Skeletal muscle satellite cell (primary cell): ENCODE measurements around the gene EPS15.
"Not testable (repeated sequence)": the region's sequence is repeated elsewhere in the genome, so short reads cannot be mapped to it uniquely, and the experiment has no call there.

ENCODE experiments used
- H3K27me3 ChIP-seq: 2 replicates; pipeline ENCODE4 v1.7.0; 2013; ENCODE audit warnings: low read length; ENCODE audit not compliant: control insufficient read depth, insufficient read depth
- H3K36me3 ChIP-seq: 2 replicates; pipeline ENCODE4 v1.7.0; 2013; ENCODE audit warnings: mild to moderate bottlenecking, control low read depth, low read length; ENCODE audit not compliant: insufficient read depth
- H3K4me1 ChIP-seq: 2 replicates; pipeline ENCODE4 v1.7.0; 2013; ENCODE audit warnings: low read length; ENCODE audit not compliant: control insufficient read depth, insufficient read depth
- H3K4me2 ChIP-seq: 2 replicates; pipeline ENCODE4 v1.7.0; 2013; ENCODE audit warnings: mild to moderate bottlenecking, low read length
- H3K4me3 ChIP-seq: 2 replicates; pipeline ENCODE4 v1.7.0; 2013; ENCODE audit warnings: low read length
- H3K9ac ChIP-seq: 2 replicates; pipeline ENCODE4 v1.7.0; 2013; ENCODE audit warnings: mild to moderate bottlenecking, low read depth, low read length, moderate library complexity
- H3K9me3 ChIP-seq: replicated peaks from 2 replicates; pipeline ENCODE4 v1.7.0; 2013; ENCODE audit warnings: mild to moderate bottlenecking, control low read depth, low read length

EPS15 gene

GRCh38 chr1:51462289-51462688 lies 56.8 kb downstream of the EPS15 start:
- H3K4me1 ChIP-seq, H3K9me3 ChIP-seq, H3K4me3 ChIP-seq, H3K27me3 ChIP-seq, H3K9ac ChIP-seq, H3K4me2 ChIP-seq: not testable (repeated sequence)
- peaks cover 15% of the 10 kb centered on the region for H3K36me3 ChIP-seq

DNA sequence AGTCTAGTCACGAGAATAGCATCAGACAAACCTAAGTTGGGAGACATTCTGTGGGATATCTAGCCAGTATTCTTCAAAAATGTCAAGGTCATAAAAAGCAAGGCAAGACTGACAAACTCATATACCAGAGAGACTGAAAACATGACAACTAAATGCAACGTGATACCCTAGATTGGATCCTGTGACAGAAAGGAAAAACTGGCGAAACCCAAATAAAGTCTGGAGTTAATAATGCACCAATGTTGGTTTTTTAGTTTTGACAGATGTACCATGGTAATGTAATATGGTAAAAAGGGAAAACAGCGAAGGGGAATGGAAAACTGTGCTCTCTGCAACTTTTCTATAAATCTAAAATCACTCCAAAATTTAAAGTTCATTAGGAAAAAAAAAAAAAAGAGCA lies 64.5 kb downstream of the EPS15 start:
- Histone ChIP-seq H3K9me3 (no peaks in the 10 kb centered on the region), H3K36me3 (no peaks in the 10 kb centered on the region), H3K4me2 (no peak overlapping the region), H3K9ac (no peak overlapping the region), H3K4me3 (no peak overlapping the region), H3K27me3 (no peaks in the 10 kb centered on the region), H3K4me1 (no peaks in the 10 kb centered on the region)

DNA sequence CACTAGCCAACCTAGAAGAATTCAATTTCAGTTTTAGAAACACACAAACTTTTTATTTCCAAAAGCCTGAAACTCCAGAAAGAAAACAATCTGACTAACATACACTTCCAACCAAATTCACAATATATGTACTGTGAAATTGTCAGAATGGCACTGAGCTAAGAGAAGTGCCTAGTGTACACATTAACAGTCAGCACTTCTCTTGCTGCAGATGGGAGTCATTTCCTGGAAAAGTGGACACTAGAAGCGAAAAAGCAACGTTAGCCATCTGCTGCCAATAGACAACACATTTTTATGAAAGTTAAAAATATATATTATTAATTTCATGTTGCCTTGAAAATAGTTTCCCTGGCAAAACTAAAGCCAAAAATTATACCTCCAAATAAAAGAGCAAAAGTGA lies 66.1 kb downstream of the EPS15 start:
- no peak overlapping the region for H3K4me2 ChIP-seq
- no peaks in the 10 kb centered on the region for H3K27me3 ChIP-seq
- no peaks in the 10 kb centered on the region for H3K9me3 ChIP-seq
- H3K4me1 ChIP-seq: no peaks in the 10 kb centered on the region
- H3K4me3 ChIP-seq: no peak overlapping the region
- H3K36me3 ChIP-seq: no peaks in the 10 kb centered on the region
- H3K9ac ChIP-seq: no peak overlapping the region

GRCh38 chr1:51448844-51449454 lies 70.1 kb downstream of the EPS15 start:
- not testable (repeated sequence) for H3K27me3 ChIP-seq, H3K9me3 ChIP-seq, H3K4me2 ChIP-seq, H3K4me1 ChIP-seq, H3K9ac ChIP-seq, H3K36me3 ChIP-seq, H3K4me3 ChIP-seq

DNA sequence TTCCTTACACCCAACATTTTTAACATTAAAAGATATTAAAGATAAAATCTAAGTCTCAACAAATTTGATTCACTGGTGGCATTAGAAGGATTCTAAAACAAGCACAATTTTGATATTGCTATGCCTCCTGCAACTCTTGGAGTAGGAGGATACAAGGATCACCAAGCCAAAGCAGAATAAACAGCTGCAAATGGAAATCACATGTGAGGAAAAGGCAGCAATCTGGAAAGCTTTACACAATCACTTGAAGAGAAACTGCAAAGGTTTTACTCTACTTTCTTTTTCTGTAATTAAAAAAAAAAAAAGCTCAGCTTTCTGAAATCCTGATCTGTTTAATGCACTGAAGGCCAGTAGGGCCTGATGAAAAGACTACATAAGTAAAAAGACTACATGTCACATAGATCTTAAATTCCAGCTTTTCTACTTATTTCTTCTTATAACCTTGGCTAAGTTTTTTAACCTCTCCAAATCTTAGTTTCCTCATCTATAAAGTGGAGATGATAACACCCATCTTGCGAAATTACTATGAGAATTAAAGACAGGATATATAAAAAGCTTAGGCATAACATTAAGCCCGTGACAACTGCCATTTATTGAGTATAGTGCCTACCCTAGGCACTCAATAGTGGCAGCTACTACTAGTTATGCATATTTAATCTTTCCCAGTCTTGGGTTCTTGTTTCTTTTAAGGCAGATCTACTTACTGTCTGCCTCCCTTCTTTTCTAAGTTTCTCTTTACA lies 73.5 kb downstream of the EPS15 start:
- peaks cover 7% of the 10 kb centered on the region for H3K36me3 ChIP-seq
- no peak overlapping the region for H3K4me3 ChIP-seq
- no peak overlapping the region for H3K9ac ChIP-seq
- H3K4me1 ChIP-seq: peaks cover 12% of the 10 kb centered on the region
- H3K9me3 ChIP-seq: no peaks in the 10 kb centered on the region
- no peak overlapping the region for H3K4me2 ChIP-seq
- no peaks in the 10 kb centered on the region for H3K27me3 ChIP-seq

- Histone ChIP-seq H3K9ac (no peak overlapping the region), H3K36me3 (peaks cover 12% of the 10 kb centered on the region), H3K4me1 (peaks cover 12% of the 10 kb centered on the region), H3K4me3 (no peak overlapping the region), H3K27me3 (no peaks in the 10 kb centered on the region), H3K9me3 (no peaks in the 10 kb centered on the region), H3K4me2 (no peak overlapping the region)
These were observed 74.4 kb downstream of the EPS15 start for GRCh38 chr1:51444534-51445192.

DNA sequence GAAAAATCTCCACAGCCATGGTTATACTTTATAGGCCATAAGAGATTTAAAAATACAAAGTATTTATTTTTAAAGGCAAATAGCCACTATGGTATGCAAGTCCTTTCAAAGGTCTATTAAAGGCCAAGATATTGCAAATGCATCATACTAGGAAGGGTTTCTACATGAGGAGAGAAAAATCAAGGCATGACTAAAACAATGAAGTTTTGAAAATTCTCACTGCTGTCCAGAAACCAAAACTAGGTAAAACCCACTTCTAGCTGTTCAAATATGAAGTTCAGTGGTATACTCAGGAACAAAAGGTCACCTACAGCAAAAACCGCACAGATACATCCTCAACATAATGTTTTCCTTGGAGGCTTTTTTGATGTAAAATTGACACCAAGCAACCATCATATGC lies 75.0 kb downstream of the EPS15 start:
- Histone ChIP-seq H3K27me3 (no peaks in the 10 kb centered on the region), H3K36me3 (peaks cover 16% of the 10 kb centered on the region), H3K9me3 (no peaks in the 10 kb centered on the region), H3K9ac (no peak overlapping the region), H3K4me3 (no peak overlapping the region), H3K4me1 (peaks cover 12% of the 10 kb centered on the region), H3K4me2 (no peak overlapping the region)

DNA sequence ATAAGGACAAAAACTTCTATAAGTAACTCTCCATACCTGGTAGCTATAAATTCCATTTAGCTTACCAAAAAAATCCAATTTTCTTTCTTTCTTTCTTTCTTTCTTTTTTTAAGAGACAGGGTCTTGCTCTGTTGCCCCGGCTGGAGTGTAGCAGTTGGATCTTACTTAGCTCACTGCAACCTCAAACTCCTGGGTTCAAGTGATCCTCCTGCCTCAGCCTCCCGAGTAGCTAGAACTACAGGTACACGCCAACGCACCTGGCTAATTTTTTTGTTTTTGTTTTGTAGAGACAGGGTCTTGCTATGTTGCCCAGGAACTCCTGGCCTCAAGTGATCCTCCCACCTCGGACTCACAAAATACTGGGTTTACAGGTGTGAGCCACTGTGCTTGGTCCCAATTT lies 75.5 kb downstream of the EPS15 start:
- H3K4me1 ChIP-seq: peaks cover 12% of the 10 kb centered on the region
- H3K9ac ChIP-seq: no peak overlapping the region
- H3K9me3 ChIP-seq: no peaks in the 10 kb centered on the region
- no peak overlapping the region for H3K4me3 ChIP-seq
- no peak overlapping the region for H3K4me2 ChIP-seq
- peaks cover 17% of the 10 kb centered on the region for H3K36me3 ChIP-seq
- H3K27me3 ChIP-seq: no peaks in the 10 kb centered on the region

- Histone ChIP-seq H3K27me3 (no peaks in the 10 kb centered on the region), H3K9me3 (no peaks in the 10 kb centered on the region), H3K9ac (no peak overlapping the region), H3K4me3 (no peak overlapping the region), H3K4me2 (no peak overlapping the region), H3K36me3 (peaks cover 17% of the 10 kb centered on the region), H3K4me1 (peaks cover 12% of the 10 kb centered on the region)
These were observed 76.5 kb downstream of the EPS15 start for GRCh38 chr1:51442616-51443015.

DNA sequence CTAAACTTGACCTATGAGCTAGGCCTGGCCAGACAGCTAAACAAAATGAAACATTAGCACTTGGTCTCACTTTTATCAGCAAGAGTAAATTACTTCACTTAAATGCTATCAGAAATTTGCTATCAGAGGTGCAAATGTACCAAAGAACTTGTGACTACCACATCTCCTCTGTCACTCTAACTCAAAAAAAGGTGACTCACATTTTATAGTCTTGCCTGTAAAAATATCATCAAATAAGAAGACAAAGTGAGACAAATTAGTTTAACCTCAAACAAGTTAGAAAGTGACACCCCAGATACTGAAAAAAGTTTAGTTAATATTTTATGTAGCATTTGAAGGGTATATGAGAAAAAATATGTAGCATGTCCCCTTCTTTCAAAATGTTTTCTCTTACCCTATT lies 76.9 kb downstream of the EPS15 start:
- H3K4me1 ChIP-seq: peaks cover 12% of the 10 kb centered on the region
- no peaks in the 10 kb centered on the region for H3K9me3 ChIP-seq
- no peak overlapping the region for H3K4me2 ChIP-seq
- H3K27me3 ChIP-seq: no peaks in the 10 kb centered on the region
- H3K4me3 ChIP-seq: no peak overlapping the region
- no peak overlapping the region for H3K9ac ChIP-seq
- peaks cover 17% of the 10 kb centered on the region for H3K36me3 ChIP-seq

GRCh38 chr1:51439895-51440294 lies 79.2 kb downstream of the EPS15 start:
- Histone ChIP-seq H3K4me1 (peaks cover 12% of the 10 kb centered on the region), H3K4me2 (no peak overlapping the region), H3K36me3 (peaks cover 15% of the 10 kb centered on the region), H3K9me3 (no peaks in the 10 kb centered on the region), H3K27me3 (no peaks in the 10 kb centered on the region), H3K9ac (no peak overlapping the region), H3K4me3 (no peak overlapping the region)

DNA sequence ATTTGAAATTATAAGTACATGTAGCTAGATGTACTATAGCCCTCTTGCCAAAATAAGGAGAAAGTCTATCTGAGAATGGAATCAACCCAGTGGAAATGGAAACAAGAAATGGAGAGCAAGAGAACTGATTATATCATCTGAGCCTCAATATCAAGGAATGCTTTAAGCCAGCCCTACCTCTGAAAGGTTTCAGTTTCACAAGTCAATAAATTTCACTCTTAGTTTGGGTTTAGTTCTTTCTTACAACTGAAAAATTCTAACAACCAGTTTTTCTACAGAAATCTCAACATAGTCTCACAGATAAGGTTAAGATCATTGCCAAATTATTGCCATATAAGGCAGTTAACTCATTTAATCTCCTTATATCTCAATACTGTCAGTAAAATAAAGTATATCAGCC lies 80.0 kb downstream of the EPS15 start:
- no peak overlapping the region for H3K4me2 ChIP-seq
- H3K4me1 ChIP-seq: peaks cover 6% of the 10 kb centered on the region
- H3K4me3 ChIP-seq: no peak overlapping the region
- H3K27me3 ChIP-seq: no peaks in the 10 kb centered on the region
- H3K36me3 ChIP-seq: peaks cover 10% of the 10 kb centered on the region
- no peaks in the 10 kb centered on the region for H3K9me3 ChIP-seq
- H3K9ac ChIP-seq: no peak overlapping the region
